Calu3 (cell line): ENCODE measurements around the gene PSENEN. TPM values are rescaled to one million over a fixed set of nuclear protein-coding genes. Genes with fewer than 3 reads are reported as not detected.

Experiments
- BruUV-seq: library from RNA; stranded (reverse); fragments of 400-500 nt; replicated peaks from 2 replicates; lab custom pipeline; 2021; lab: Mats Ljungman, UMichigan
- CTCF ChIA-PET: fragments of 300-600 bp; sonication (Branson Sonifier 250); formaldehyde crosslinking; loops from one replicate; lab custom pipeline; 2022; ENCODE audit warnings: antibody characterized with exemption; lab: Charles Lee
- DNase-seq: peaks from one replicate; pipeline ENCODE4 v3.0.0; 2022
- H3K27ac Mint-ChIP-seq: one replicate; pipeline ENCODE4 v1.8.0; 2022; ENCODE audit warnings: mixed read lengths; ENCODE audit not compliant: unreplicated experiment
- H3K27me3 Mint-ChIP-seq: one replicate; pipeline ENCODE4 v1.8.0; 2022; ENCODE audit warnings: mixed read lengths; ENCODE audit not compliant: unreplicated experiment
- H3K36me3 Mint-ChIP-seq: one replicate; pipeline ENCODE4 v1.8.0; 2022; ENCODE audit warnings: mild to moderate bottlenecking, moderate library complexity, mixed read lengths; ENCODE audit not compliant: insufficient read depth, unreplicated experiment
- H3K4me1 Mint-ChIP-seq: one replicate; pipeline ENCODE4 v1.8.0; 2022; ENCODE audit warnings: mild to moderate bottlenecking, low read depth, mixed read lengths; ENCODE audit not compliant: unreplicated experiment
- H3K4me3 Mint-ChIP-seq: one replicate; pipeline ENCODE4 v1.8.0; 2022; ENCODE audit warnings: mild to moderate bottlenecking, low read depth, moderate library complexity, mixed read lengths; ENCODE audit not compliant: unreplicated experiment
- H3K9me3 Mint-ChIP-seq: one replicate; pipeline ENCODE4 v1.8.0; 2022; ENCODE audit warnings: low read depth, mixed read lengths; ENCODE audit not compliant: unreplicated experiment
- intact Hi-C: fragments of 100-400 bp; cut with micrococcal nuclease; formaldehyde crosslinking; loops from one replicate; pipeline ENCODE4 v1.10.0; 2022; ENCODE audit not compliant: unreplicated experiment
- total RNA-seq: library from RNA; stranded (reverse); gene quantifications from 2 replicates; pipeline ENCODE4 v1.2.3, GENCODE V29; 2022
- TF ChIP-seq, protein P1 (sequence below): fragments of 200-600 bp; IDR thresholded peaks from one replicate; pipeline ENCODE4 v1.8.0; 2022; ENCODE audit warnings: antibody characterized with exemption; ENCODE audit not compliant: unreplicated experiment

The PSENEN gene
- total RNA-seq, 1 experiment from 2014 or later = 114 TPM

DNA sequence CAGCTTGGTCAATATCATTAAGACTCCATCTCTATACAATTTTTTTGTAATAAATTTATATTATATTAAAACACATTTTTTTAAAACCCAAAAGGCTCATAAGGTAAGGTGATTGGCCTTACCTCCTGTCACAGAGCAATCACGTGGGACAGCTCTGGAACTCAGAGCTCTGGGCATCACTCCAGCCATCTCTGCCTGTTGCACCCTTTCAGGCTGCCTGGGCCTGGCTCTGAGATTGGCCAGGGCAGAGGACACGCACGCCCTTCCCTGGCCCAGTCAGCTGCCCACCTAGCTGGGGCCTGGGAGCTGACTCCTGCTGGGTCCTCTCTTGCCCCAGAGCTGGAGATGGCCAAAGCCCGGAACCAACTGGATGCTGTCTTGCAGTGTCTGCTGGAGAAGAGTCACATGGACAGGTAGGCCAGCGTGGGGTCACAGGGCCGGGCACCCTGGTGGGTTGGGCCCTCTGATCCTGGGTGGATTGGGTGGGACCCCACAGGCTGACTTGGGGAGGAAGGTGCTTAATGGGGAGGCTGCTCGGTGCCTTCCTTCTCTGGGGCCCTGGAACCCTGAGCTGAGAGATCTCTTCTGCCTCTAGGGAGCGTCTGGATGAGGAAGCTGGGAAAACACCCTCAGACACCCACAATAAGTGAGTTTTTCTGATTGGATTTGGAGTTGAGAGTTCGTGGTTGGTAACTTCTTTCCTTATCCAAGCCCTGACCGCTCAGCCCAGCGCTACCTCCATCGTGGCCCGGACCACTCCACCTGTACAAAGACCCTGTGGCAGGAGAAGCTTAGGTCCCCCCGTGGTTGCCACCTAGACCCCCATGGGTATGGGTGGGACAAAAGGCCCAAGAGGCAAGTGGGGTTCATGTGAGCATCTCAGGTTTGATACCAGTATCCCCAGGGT is 6.6 kb downstream of the PSENEN start:
- Mint-ChIP-seq H3K9me3 (no peaks in the 10 kb centered on the region), H3K27me3 (no peaks in the 10 kb centered on the region), H3K4me1 (peaks cover 18% of the 10 kb centered on the region), H3K36me3 (peaks cover 53% of the 10 kb centered on the region), H3K27ac (no peak overlapping the region), H3K4me3 (no peak overlapping the region)
- BruUV-seq = no TSS peak
- intact Hi-C loops = no loop called here
- TF ChIP-seq, protein P1, sequence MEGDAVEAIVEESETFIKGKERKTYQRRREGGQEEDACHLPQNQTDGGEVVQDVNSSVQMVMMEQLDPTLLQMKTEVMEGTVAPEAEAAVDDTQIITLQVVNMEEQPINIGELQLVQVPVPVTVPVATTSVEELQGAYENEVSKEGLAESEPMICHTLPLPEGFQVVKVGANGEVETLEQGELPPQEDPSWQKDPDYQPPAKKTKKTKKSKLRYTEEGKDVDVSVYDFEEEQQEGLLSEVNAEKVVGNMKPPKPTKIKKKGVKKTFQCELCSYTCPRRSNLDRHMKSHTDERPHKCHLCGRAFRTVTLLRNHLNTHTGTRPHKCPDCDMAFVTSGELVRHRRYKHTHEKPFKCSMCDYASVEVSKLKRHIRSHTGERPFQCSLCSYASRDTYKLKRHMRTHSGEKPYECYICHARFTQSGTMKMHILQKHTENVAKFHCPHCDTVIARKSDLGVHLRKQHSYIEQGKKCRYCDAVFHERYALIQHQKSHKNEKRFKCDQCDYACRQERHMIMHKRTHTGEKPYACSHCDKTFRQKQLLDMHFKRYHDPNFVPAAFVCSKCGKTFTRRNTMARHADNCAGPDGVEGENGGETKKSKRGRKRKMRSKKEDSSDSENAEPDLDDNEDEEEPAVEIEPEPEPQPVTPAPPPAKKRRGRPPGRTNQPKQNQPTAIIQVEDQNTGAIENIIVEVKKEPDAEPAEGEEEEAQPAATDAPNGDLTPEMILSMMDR = no peak
- CTCF ChIA-PET = no interaction called here
- no peak for DNase-seq

DNA sequence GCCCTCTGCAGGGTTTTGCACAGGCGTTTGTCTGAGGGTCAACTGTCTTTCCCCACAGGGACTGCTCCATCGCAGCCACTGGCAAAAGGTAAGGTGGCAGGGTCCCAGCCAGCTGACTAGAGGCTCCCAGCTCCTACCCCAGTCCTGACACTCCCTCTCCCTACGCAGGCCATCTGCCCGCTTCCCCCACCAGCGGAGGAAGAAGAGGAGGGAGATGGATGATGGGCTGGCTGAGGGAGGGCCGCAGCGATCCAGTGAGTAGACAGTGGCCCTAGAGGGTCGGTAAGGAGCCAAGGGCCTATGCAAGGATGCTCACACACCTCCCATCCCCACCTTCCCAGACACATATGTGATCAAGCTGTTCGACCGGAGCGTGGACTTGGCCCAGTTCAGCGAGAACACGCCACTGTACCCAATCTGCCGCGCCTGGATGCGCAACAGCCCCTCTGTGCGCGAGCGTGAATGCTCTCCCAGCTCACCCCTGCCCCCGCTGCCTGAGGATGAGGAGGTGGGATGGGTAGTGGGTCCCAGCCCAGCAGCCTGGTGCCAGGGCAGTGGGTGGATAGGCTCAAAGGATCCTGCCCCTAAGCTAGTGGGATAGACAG is 7.4 kb downstream of the PSENEN start:
- Mint-ChIP-seq H3K4me3 (no peak overlapping the region), H3K27ac (no peak overlapping the region), H3K9me3 (no peaks in the 10 kb centered on the region), H3K4me1 (peaks cover 16% of the 10 kb centered on the region), H3K36me3 (peaks cover 60% of the 10 kb centered on the region), H3K27me3 (no peaks in the 10 kb centered on the region)
- no peak for DNase-seq
- CTCF ChIA-PET = no interaction called here
- intact Hi-C loops = no loop called here
- no TSS peak for BruUV-seq
- TF ChIP-seq, protein P1 = no peak

DNA sequence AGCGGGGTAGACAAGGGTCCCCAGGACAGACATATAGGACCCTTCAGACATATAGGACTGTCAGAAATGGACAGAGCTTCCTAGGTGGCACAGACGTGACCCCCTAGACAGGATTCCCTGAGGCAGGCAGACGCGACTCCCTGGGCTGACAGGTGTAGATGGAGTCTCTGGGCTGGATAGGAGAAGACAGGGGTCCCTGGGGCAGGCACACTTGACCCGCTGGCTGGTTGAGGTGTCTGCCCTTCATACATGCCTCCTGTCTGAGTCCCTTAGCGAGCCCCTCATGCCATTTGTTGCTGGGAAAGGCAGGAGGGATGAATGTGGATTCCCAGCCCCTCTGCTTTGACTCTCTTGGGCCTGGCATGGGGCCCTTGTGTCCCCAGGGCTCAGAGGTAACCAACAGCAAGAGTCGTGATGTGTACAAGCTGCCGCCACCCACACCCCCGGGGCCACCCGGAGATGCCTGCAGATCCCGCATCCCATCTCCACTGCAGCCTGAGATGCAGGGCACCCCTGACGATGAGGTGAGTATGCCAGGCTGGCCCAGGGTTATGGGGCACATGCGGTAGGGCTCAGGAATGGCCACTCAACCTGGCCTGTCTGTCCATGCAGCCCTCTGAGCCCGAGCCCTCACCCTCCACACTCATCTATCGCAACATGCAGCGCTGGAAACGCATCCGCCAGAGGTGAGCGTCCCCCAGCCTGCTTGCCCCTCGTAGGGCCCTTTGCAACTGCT is 8.4 kb downstream of the PSENEN start:
- TF ChIP-seq, protein P1 = no peak
- CTCF ChIA-PET = no interaction called here
- no peak for DNase-seq
- Mint-ChIP-seq H3K36me3 (peaks cover 60% of the 10 kb centered on the region), H3K4me3 (no peak overlapping the region), H3K27ac (no peak overlapping the region), H3K4me1 (peaks cover 15% of the 10 kb centered on the region), H3K27me3 (no peaks in the 10 kb centered on the region), H3K9me3 (no peaks in the 10 kb centered on the region)
- intact Hi-C loops = no loop called here
- no TSS peak for BruUV-seq

DNA sequence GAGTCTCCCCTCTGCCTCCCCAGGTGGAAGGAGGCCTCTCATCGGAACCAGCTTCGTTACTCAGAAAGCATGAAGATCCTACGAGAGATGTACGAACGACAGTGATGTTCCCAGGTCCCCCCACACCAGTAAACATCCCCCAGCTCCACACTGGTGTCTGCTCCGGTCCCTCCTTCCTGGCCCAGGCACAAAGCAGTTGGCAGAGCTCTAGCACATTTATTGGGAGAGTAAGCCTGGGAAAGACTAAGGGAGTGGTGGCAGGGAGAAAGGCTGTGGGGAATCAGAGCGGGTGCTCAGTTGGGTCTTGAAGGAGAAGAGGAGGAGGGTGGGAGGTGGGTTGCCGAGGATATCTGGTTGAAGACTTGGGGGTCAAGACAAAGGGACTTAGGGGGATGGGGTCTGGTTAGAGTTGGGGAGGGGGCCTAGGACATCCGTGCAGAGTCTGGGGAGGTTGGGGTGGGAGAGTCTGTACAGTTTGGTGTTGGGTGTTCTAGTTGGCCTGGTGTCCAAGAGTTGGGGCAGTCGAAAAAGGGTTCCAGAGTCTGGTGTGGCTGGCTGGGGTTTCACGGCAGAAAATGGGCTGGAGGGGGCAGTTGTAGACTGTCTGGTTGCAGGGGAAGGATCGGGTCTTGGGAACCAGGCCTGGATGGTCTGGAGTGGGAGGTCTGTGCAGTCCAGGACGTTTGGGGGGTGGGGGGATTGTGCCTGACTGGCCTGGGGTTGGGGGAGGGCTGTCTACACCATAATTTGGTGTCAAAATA is 9.1 kb downstream of the PSENEN start:
- CTCF ChIA-PET = interaction anchor here (0.6 kb wide), 1 partner anchor 65 kb away, joined by 7 read pairs; no protein-coding TSS in a partner anchor
- H3K27ac Mint-ChIP-seq = no peak overlapping the region
- peaks cover 15% of the 10 kb centered on the region for H3K4me1 Mint-ChIP-seq
- H3K27me3 Mint-ChIP-seq = no peaks in the 10 kb centered on the region
- DNase-seq = no peak
- intact Hi-C loops = no loop called here
- TF ChIP-seq, protein P1 = no peak
- BruUV-seq = no TSS peak
- H3K36me3 Mint-ChIP-seq = peaks cover 60% of the 10 kb centered on the region
- H3K4me3 Mint-ChIP-seq = no peak overlapping the region
- no peaks in the 10 kb centered on the region for H3K9me3 Mint-ChIP-seq
